Trophoblast cell (in vitro differentiated cells and primary cell): Measurements from ENCODE around the gene SLC7A5.
"Not testable (repeated sequence)": the region's sequence is repeated elsewhere in the genome, so short reads cannot be mapped to it uniquely, and the experiment has no call there.

ENCODE experiments used
- DNase-seq, 2 donors: peaks; one replicate each; pipeline ENCODE4 v3.0.0-alpha.2; 2016
- H2AFZ ChIP-seq: 2 replicates; pipeline ENCODE4 v1.6.1; 2013; ENCODE audit warnings: low read length, moderate library complexity, mild to moderate bottlenecking; ENCODE audit not compliant: insufficient read depth, poor library complexity
- H2AK5ac ChIP-seq: 2 replicates; pipeline ENCODE4 v1.6.1; 2013; ENCODE audit warnings: mild to moderate bottlenecking, low read length
- H2BK120ac ChIP-seq: 2 replicates; pipeline ENCODE4 v1.6.1; 2013; ENCODE audit warnings: low read length, mild to moderate bottlenecking, moderate library complexity; ENCODE audit not compliant: insufficient read depth, poor library complexity
- H2BK12ac ChIP-seq: 2 replicates; pipeline ENCODE4 v1.6.1; 2013; ENCODE audit warnings: mild to moderate bottlenecking, low read length, moderate library complexity
- H2BK5ac ChIP-seq: 2 replicates; pipeline ENCODE4 v1.6.1; 2013; ENCODE audit warnings: low read length, low read depth, moderate library complexity, mild to moderate bottlenecking; ENCODE audit not compliant: poor library complexity
- H3K14ac ChIP-seq: 2 replicates; pipeline ENCODE4 v1.6.1; 2013; ENCODE audit warnings: mild to moderate bottlenecking, low read length
- H3K18ac ChIP-seq: 2 replicates; pipeline ENCODE4 v1.6.1; 2013; ENCODE audit warnings: mild to moderate bottlenecking, low read length
- H3K23ac ChIP-seq: 2 replicates; pipeline ENCODE4 v1.6.1; 2013; ENCODE audit warnings: low read length
- H3K27ac ChIP-seq: 2 replicates; pipeline ENCODE4 v1.5.1; 2013; ENCODE audit warnings: low read depth, mild to moderate bottlenecking, inconsistent platforms, low read length, moderate library complexity
- H3K27me3 ChIP-seq: 2 replicates; pipeline ENCODE4 v1.6.1; 2013; ENCODE audit warnings: inconsistent platforms, mild to moderate bottlenecking, low read length, moderate library complexity; ENCODE audit not compliant: insufficient read depth
- H3K36me3 ChIP-seq, 2 experiments: 1 replicate in 1 of 2; 2 replicates in 1 of 2; pipeline ENCODE4 v1.6.1; 2013; ENCODE audit warnings: low read length in 2 of 2, mild to moderate bottlenecking in 2 of 2, moderate library complexity in 1 of 2; ENCODE audit not compliant: insufficient read depth in 2 of 2, control insufficient read depth in 1 of 2
- H3K4ac ChIP-seq: 2 replicates; pipeline ENCODE4 v1.6.1; 2013; ENCODE audit warnings: low read depth, mild to moderate bottlenecking, low read length, moderate library complexity
- H3K4me1 ChIP-seq, 2 experiments: 1 replicate in 1 of 2; 2 replicates in 1 of 2; pipeline ENCODE4 v1.6.1; 2013; ENCODE audit warnings: low read length in 2 of 2, mild to moderate bottlenecking in 2 of 2, moderate library complexity in 1 of 2; ENCODE audit not compliant: insufficient read depth in 2 of 2, control insufficient read depth in 1 of 2
- H3K4me2 ChIP-seq: 2 replicates; pipeline ENCODE4 v1.6.1; 2013; ENCODE audit warnings: inconsistent platforms, mild to moderate bottlenecking, low read length, moderate library complexity
- H3K4me3 ChIP-seq: 2 replicates; pipeline ENCODE4 v1.5.1; 2013; ENCODE audit warnings: mild to moderate bottlenecking, low read depth, low read length, inconsistent platforms
- H3K79me1 ChIP-seq: one replicate; pipeline ENCODE4 v1.6.1; 2013; ENCODE audit warnings: low read length
- H3K79me2 ChIP-seq: 2 replicates; pipeline ENCODE4 v1.6.1; 2013; ENCODE audit warnings: low read length, mild to moderate bottlenecking; ENCODE audit not compliant: control insufficient read depth, insufficient read depth, poor library complexity
- H3K9ac ChIP-seq: 2 replicates; pipeline ENCODE4 v1.6.1; 2013; ENCODE audit warnings: mild to moderate bottlenecking, low read length
- H3K9me3 ChIP-seq: 2 replicates; pipeline ENCODE4 v1.6.1; 2013; ENCODE audit warnings: low read depth, mild to moderate bottlenecking, control low read depth, inconsistent platforms, low read length; ENCODE audit not compliant: insufficient read depth
- H4K12ac ChIP-seq: 2 replicates; pipeline ENCODE4 v1.6.1; 2013; ENCODE audit warnings: low read depth, mild to moderate bottlenecking, low read length, moderate library complexity
- H4K8ac ChIP-seq: 2 replicates; pipeline ENCODE4 v1.6.1; 2013; ENCODE audit warnings: low read depth, mild to moderate bottlenecking, low read length, moderate library complexity
- H4K91ac ChIP-seq: one replicate; pipeline ENCODE4 v1.6.1; 2013; ENCODE audit warnings: low read depth, mild to moderate bottlenecking, low read length, moderate library complexity
- WGBS: extraction: QIAGEN DNeasy Blood & Tissue Kit; methylation state at CpG from one replicate; pipeline ENCODE4 v1.1.7; 2013; ENCODE audit warnings: missing lambda C conversion rate; ENCODE audit not compliant: insufficient read length, insufficient coverage; ENCODE audit errors: extremely low coverage; 5-methylcytosine and 5-hydroxymethylcytosine counted together

SLC7A5 gene

DNA sequence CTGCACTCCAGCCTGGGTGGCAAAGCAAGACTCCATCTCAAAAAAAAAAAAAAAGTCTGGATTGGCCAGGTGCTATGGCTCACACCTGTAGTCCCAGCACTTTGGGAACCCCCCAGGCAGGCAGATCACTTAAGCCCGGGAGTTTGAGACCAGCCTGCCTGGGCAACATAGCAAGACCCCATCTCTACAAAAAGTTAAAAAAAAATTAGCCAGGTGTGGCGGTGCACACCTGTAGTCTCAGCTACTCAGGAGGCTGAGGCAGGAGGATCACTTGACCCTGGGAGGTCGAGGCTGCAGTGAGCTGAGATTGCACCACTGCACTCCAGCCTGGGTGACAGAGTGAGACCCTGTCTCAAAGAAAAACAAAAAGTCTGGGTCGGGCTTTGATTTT lies 42.9 kb downstream of the SLC7A5 start:
- H4K12ac ChIP-seq, H3K79me2 ChIP-seq, H2BK12ac ChIP-seq, H4K91ac ChIP-seq, H3K4me2 ChIP-seq, H4K8ac ChIP-seq, H3K79me1 ChIP-seq, H3K14ac ChIP-seq, H3K9ac ChIP-seq, H3K27ac ChIP-seq, H2AK5ac ChIP-seq, H3K4me1 ChIP-seq, H2BK5ac ChIP-seq, H3K27me3 ChIP-seq, H3K9me3 ChIP-seq, H3K4me3 ChIP-seq, H2AFZ ChIP-seq, H3K23ac ChIP-seq, H2BK120ac ChIP-seq, H3K4ac ChIP-seq, H3K18ac ChIP-seq, DNase-seq: not testable (repeated sequence)
- peaks cover 22 to 23% of the 10 kb centered on the region in 2 experiments for H3K36me3 ChIP-seq
- no CpG with 5 or more reads among the region's 4 CpGs for WGBS

- H3K18ac ChIP-seq, H3K4me3 ChIP-seq, H3K9ac ChIP-seq, H3K4me2 ChIP-seq, H4K8ac ChIP-seq, H2AFZ ChIP-seq, H2BK120ac ChIP-seq, H3K14ac ChIP-seq, H3K79me1 ChIP-seq, H3K9me3 ChIP-seq, H2AK5ac ChIP-seq, H3K4me1 ChIP-seq, H3K79me2 ChIP-seq, DNase-seq, H3K27me3 ChIP-seq, H4K12ac ChIP-seq, H4K91ac ChIP-seq, H2BK5ac ChIP-seq, H3K23ac ChIP-seq, H3K4ac ChIP-seq, H2BK12ac ChIP-seq, H3K27ac ChIP-seq: not testable (repeated sequence)
- WGBS, result no CpG with 5 or more reads among the region's 5 CpGs
- H3K36me3 ChIP-seq, result peaks cover 16% of the 10 kb centered on the region in 2 experiments
Measured at GRCh38 chr16:87825842-87826120, 43.5 kb downstream of the SLC7A5 start.

DNA sequence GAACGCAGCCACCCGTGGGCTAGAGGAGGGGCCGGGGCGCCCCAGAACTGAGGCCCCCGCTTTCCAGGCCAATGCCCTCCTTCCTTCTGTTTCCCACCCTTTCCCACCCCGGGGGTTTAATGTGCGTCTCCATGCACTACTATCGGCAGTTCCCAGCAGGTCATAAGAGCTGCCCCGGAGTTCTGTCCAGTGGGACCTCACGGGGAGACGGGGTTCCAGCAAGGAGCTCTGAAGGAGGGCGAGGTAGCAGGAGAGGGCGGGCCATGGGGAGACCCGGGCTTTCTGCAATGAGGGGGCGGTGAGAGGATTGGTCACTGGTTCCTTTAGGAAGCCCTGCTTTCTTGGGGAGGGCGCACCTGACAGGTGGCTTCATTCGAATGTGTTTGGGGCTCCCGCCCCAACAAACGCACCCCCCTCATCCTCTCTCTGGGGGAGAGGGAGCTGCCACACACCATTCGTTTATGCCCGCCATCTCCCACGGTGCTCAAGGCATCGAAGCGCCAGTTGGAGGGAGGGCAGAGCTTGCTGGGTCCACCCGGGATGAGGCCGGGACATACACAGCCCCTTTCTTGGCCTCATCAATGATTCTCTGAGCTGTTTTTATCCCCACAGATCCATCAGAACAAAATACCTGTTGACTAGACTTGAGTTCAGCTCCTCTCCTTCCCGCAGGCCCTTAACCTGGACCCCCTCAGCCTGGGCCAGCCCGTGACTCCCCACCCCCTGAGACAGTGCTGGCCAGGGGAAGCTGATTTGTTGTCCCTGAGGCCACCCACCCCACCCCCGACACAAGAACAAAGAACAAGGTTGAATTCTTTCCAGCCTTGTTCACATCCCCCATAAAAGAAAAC lies 44.1 kb downstream of the SLC7A5 start:
- no peak overlapping the region for H3K23ac ChIP-seq
- no peak overlapping the region for H2BK120ac ChIP-seq
- H3K4me3 ChIP-seq, result no peak overlapping the region
- peaks cover 0 to 5% of the 10 kb centered on the region in 2 experiments for H3K4me1 ChIP-seq
- H3K36me3 ChIP-seq, result peaks cover 10 to 11% of the 10 kb centered on the region in 2 experiments
- no peak overlapping the region for H4K8ac ChIP-seq
- no peaks in the 10 kb centered on the region for H3K9me3 ChIP-seq
- no peak overlapping the region for H3K18ac ChIP-seq
- no peaks in the 10 kb centered on the region for H3K79me2 ChIP-seq
- no peak overlapping the region for H2BK5ac ChIP-seq
- H2AFZ ChIP-seq, result no peak overlapping the region
- H3K27me3 ChIP-seq, result no peaks in the 10 kb centered on the region
- no peak overlapping the region for H3K4ac ChIP-seq
- no peak overlapping the region for H4K12ac ChIP-seq
- no peaks in the 10 kb centered on the region for H3K79me1 ChIP-seq
- H4K91ac ChIP-seq, result no peak overlapping the region
- no peak overlapping the region for H2BK12ac ChIP-seq
- DNase-seq, result no peak
- no peak overlapping the region for H3K27ac ChIP-seq
- WGBS, result no CpG with 5 or more reads among the region's 29 CpGs
- H3K14ac ChIP-seq, result no peak overlapping the region
- no peak overlapping the region for H3K4me2 ChIP-seq
- no peak overlapping the region for H2AK5ac ChIP-seq
- H3K9ac ChIP-seq, result no peak overlapping the region

GRCh38 chr16:87824016-87824990 lies 45.0 kb downstream of the SLC7A5 start:
- H3K79me2 ChIP-seq, result no peaks in the 10 kb centered on the region
- peaks cover 2% of the 10 kb centered on the region in 2 experiments for H3K36me3 ChIP-seq
- peaks cover 0 to 5% of the 10 kb centered on the region in 2 experiments for H3K4me1 ChIP-seq
- H2AK5ac ChIP-seq, result no peak overlapping the region
- no peak overlapping the region for H3K4me3 ChIP-seq
- H3K9ac ChIP-seq, result no peak overlapping the region
- H3K18ac ChIP-seq, result no peak overlapping the region
- H3K14ac ChIP-seq, result no peak overlapping the region
- no peak for DNase-seq
- peaks cover 2% of the 10 kb centered on the region for H3K9me3 ChIP-seq
- H4K12ac ChIP-seq, result no peak overlapping the region
- H3K27me3 ChIP-seq, result no peaks in the 10 kb centered on the region
- H3K4me2 ChIP-seq, result no peak overlapping the region
- no peak overlapping the region for H2BK12ac ChIP-seq
- no peak overlapping the region for H3K23ac ChIP-seq
- H2BK5ac ChIP-seq, result no peak overlapping the region
- H4K8ac ChIP-seq, result no peak overlapping the region
- no peak overlapping the region for H4K91ac ChIP-seq
- WGBS, result no CpG with 5 or more reads among the region's 19 CpGs
- no peak overlapping the region for H2AFZ ChIP-seq
- H2BK120ac ChIP-seq, result no peak overlapping the region
- H3K79me1 ChIP-seq, result no peaks in the 10 kb centered on the region
- H3K4ac ChIP-seq, result no peak overlapping the region
- H3K27ac ChIP-seq, result no peak overlapping the region
